GM21360 (cell line): ENCODE data around the gene STRC.
"Not testable (repeated sequence)": the region's sequence is repeated elsewhere in the genome, so short reads cannot be mapped to it uniquely, and the experiment has no call there.

ENCODE experiments used
- ATAC-seq: cut with Tn5 transposase; IDR thresholded peaks from one replicate; pipeline ENCODE4 v1.9.1; 2021; ENCODE audit warnings: mild to moderate bottlenecking, moderate library complexity; ENCODE audit not compliant: unreplicated experiment

Gene STRC

GRCh38 chr15:43618700-43619099 is at the start of gene STRC:
TSS of gene STRC (minus strand) at chr15:43618800. CDS start at chr15:43618722, 78 bp downstream.
- ATAC-seq = not testable (repeated sequence)

GRCh38 chr15:43666177-43666576 is 47.6 kb upstream of the STRC start:
- ATAC-seq = not testable (repeated sequence)

- ATAC-seq = not testable (repeated sequence)
Measured at GRCh38 chr15:43663333-43663732, 44.7 kb upstream of the STRC start.

- ATAC-seq = not testable (repeated sequence)
Measured at GRCh38 chr15:43662293-43662692, 43.7 kb upstream of the STRC start.

- not testable (repeated sequence) for ATAC-seq
Measured at GRCh38 chr15:43659727-43660126, 41.1 kb upstream of the STRC start.

GRCh38 chr15:43649430-43649926 is 30.9 kb upstream of the STRC start:
- ATAC-seq = not testable (repeated sequence)

GRCh38 chr15:43648649-43649429 is 30.2 kb upstream of the STRC start, which contains the start of gene CATSPER2:
TSS of gene CATSPER2 (minus strand) at chr15:43648844. CDS start at chr15:43648061, 783 bp downstream.
- no peak for ATAC-seq

- not testable (repeated sequence) for ATAC-seq
Measured at GRCh38 chr15:43638464-43639204, 20.0 kb upstream of the STRC start.

GRCh38 chr15:43626937-43627336 is 8.3 kb upstream of the STRC start:
- ATAC-seq = not testable (repeated sequence)

GRCh38 chr15:43625106-43625505 is 6.5 kb upstream of the STRC start:
- ATAC-seq = no peak

- ATAC-seq = not testable (repeated sequence)
Measured at GRCh38 chr15:43622068-43622799, 3.6 kb upstream of the STRC start.

- ATAC-seq = not testable (repeated sequence)
Measured at GRCh38 chr15:43617750-43618149, 850 bp downstream of the STRC start.

- ATAC-seq = not testable (repeated sequence)
Measured at GRCh38 chr15:43602233-43602632, 16.4 kb downstream of the STRC start.

- ATAC-seq = not testable (repeated sequence)
Measured at GRCh38 chr15:43600200-43600599, 18.4 kb downstream of the STRC start.

- ATAC-seq = not testable (repeated sequence)
Measured at GRCh38 chr15:43599131-43599530, 19.5 kb downstream of the STRC start.

GRCh38 chr15:43593328-43594190 is 25.0 kb downstream of the STRC start, which contains the start of gene CKMT1B:
TSS of gene CKMT1B (plus strand) at chr15:43594027. CDS start at chr15:43594219, 192 bp downstream.
- not testable (repeated sequence) for ATAC-seq

- not testable (repeated sequence) for ATAC-seq
Measured at GRCh38 chr15:43592841-43593240, 25.8 kb downstream of the STRC start.

GRCh38 chr15:43589778-43590466 is 28.7 kb downstream of the STRC start, which contains the start of gene PPIP5K1:
TSS of gene PPIP5K1 (minus strand) at chr15:43590208. CDS start at chr15:43584504, 5,704 bp downstream.
- peak; percentile 84 for ATAC-seq

- not testable (repeated sequence) for ATAC-seq
Measured at GRCh38 chr15:43574607-43575006, 44.0 kb downstream of the STRC start.
